HepG2 (cell line): ENCODE measurements around the gene FAM187B. TPM values are rescaled to one million over a fixed set of nuclear protein-coding genes. Genes with fewer than 3 reads are reported as not detected.

ENCODE experiments used
- ATAC-seq: fragments of 200-7000 bp; cut with Tn5 transposase; 3 replicates; pipeline ENCODE4 v1.9.1; 2020; ENCODE audit warnings: mild to moderate bottlenecking, moderate library complexity
- BruUV-seq: library from RNA; stranded (reverse); fragments of 400-500 nt; replicated peaks from 2 replicates; lab custom pipeline; 2021; lab: Mats Ljungman, UMichigan
- CTCF ChIA-PET: fragments of 300-600 bp; formaldehyde crosslinking; extraction: SDS; loops from one replicate; lab custom pipeline; 2021; ENCODE audit warnings: low total read pairs, inconsistent platforms, low intra/inter-chr PET ratio; lab: Yijun Ruan, JAX
- POLR2A ChIA-PET: fragments of 350-600 bp; sonication (Branson Sonifier 250); formaldehyde crosslinking; loops from one replicate; lab custom pipeline; 2020; ENCODE audit warnings: antibody characterized with exemption, inconsistent platforms; lab: Yijun Ruan, JAX
- DNase-seq: peaks from one replicate; pipeline ENCODE4 v3.0.0-alpha.2; 2015; ENCODE audit warnings: low spot score
- FAIRE-seq: peaks from 3 replicates; lab custom pipeline; 2011; peaks lifted over from hg19 to GRCh38; lab: Jason Lieb, UNC
- H2AFZ ChIP-seq: one replicate; pipeline ENCODE4 v1.6.1; 2011; ENCODE audit warnings: low read length, inconsistent platforms
- H3K27ac ChIP-seq: fragments of 300-600 bp; 3 replicates; pipeline ENCODE4 v1.8.0; 2011; ENCODE audit warnings: mixed run types, mild to moderate bottlenecking, mixed read lengths, low read length, inconsistent platforms; ENCODE audit not compliant: insufficient read depth; ENCODE audit errors: extremely low read length
- H3K27me3 ChIP-seq, 2 experiments: fragments of 200-600 bp in 1 of 2; 2 replicates in 1 of 2; 3 replicates in 1 of 2; pipeline versions ENCODE4 v1.6.0 to v1.8.0; 2011; ENCODE audit warnings: low read length in 2 of 2, mild to moderate bottlenecking in 2 of 2, moderate library complexity in 2 of 2, inconsistent platforms in 1 of 2; ENCODE audit not compliant: insufficient read depth in 2 of 2, control insufficient read depth in 1 of 2
- H3K36me3 ChIP-seq, 2 experiments: fragments of 200-600 bp in 1 of 2; replicated peaks in 1 of 2; 2 replicates in 1 of 2; 3 replicates in 1 of 2; pipeline versions ENCODE4 v1.5.1 to v1.8.0; 2011; ENCODE audit warnings: low read length in 2 of 2, inconsistent platforms in 1 of 2; ENCODE audit not compliant: insufficient read depth in 2 of 2, control insufficient read depth in 1 of 2
- H3K4me1 ChIP-seq: 2 replicates; pipeline ENCODE4 v1.5.1; 2012; ENCODE audit warnings: low read length, inconsistent platforms; ENCODE audit not compliant: insufficient read depth
- H3K4me2 ChIP-seq: 2 replicates; pipeline ENCODE4 v1.6.0; 2011; ENCODE audit warnings: low read depth, low read length, inconsistent platforms
- H3K4me3 ChIP-seq, 3 experiments: fragments of 200-600 bp in 1 of 3; sonication (generic), shearing (Covaris generic) in 1 of 3; replicated peaks in 1 of 3; 2 replicates each; pipeline ENCODE4 v1.5.1; 2011 to 2016; ENCODE audit warnings: low read length in 3 of 3, inconsistent platforms in 2 of 3, low read depth in 2 of 3, mild to moderate bottlenecking in 2 of 3, control low read depth in 1 of 3, mixed read lengths in 1 of 3; ENCODE audit not compliant: insufficient read depth in 1 of 3
- H3K79me2 ChIP-seq: one replicate; pipeline ENCODE4 v1.6.1; 2011; ENCODE audit warnings: low read length, inconsistent platforms; ENCODE audit not compliant: insufficient read depth
- H3K9ac ChIP-seq: 2 replicates; pipeline ENCODE4 v1.6.0; 2011; ENCODE audit warnings: mild to moderate bottlenecking, low read depth, low read length, inconsistent platforms; ENCODE audit not compliant: insufficient read depth
- H3K9me3 ChIP-seq: 2 replicates; pipeline ENCODE4 v1.5.1; 2012; ENCODE audit warnings: mild to moderate bottlenecking, low read length
- H4K20me1 ChIP-seq: 2 replicates; pipeline ENCODE4 v1.6.0; 2011; ENCODE audit warnings: inconsistent platforms, mild to moderate bottlenecking, low read length, moderate library complexity; ENCODE audit not compliant: insufficient read depth
- ARID2 ChIP-seq: sonication (generic); formaldehyde crosslinking; IDR thresholded peaks from 2 replicates; pipeline ENCODE4 v1.8.1; 2022; ENCODE audit warnings: mild to moderate bottlenecking, missing genetic modification reagents, borderline replicate concordance
- HNF4G ChIP-seq, 2 experiments: sonication (generic) in 1 of 2; formaldehyde crosslinking in 1 of 2; IDR thresholded peaks; 2 replicates each; pipeline versions ENCODE4 v1.4.0 to v1.6.1; 2011 to 2020; ENCODE audit warnings: borderline replicate concordance in 2 of 2, low read depth in 2 of 2, mild to moderate bottlenecking in 2 of 2, low read length in 1 of 2, missing genetic modification reagents in 1 of 2, moderate library complexity in 1 of 2
- MAFF ChIP-seq: IDR thresholded peaks from 2 replicates; pipeline ENCODE4 v1.6.1; 2011; ENCODE audit warnings: low read depth, low read length, improper control_type of control experiment
- MAFG ChIP-seq: sonication (generic); formaldehyde crosslinking; IDR thresholded peaks from 2 replicates; pipeline ENCODE4 v1.5.1; 2020; ENCODE audit warnings: mild to moderate bottlenecking, missing genetic modification reagents
- NPAS2 ChIP-seq: sonication (generic); formaldehyde crosslinking; IDR thresholded peaks from 2 replicates; pipeline ENCODE4 v1.8.0; 2022; ENCODE audit warnings: mild to moderate bottlenecking, missing genetic modification reagents, borderline replicate concordance
- PRMT3 ChIP-seq: sonication (generic); formaldehyde crosslinking; IDR thresholded peaks from 2 replicates; pipeline ENCODE4 v1.8.1; 2022; ENCODE audit warnings: low read depth, mild to moderate bottlenecking, moderate library complexity, missing genetic modification reagents, borderline replicate concordance
- PRPF4 ChIP-seq: fragments of 200-400 bp; formaldehyde crosslinking; IDR thresholded peaks from 2 replicates; pipeline ENCODE4 v1.6.1; 2016; ENCODE audit warnings: low read length, low read depth; ENCODE audit not compliant: poor library complexity, severe bottlenecking
- REXO4 ChIP-seq: sonication (generic); formaldehyde crosslinking; IDR thresholded peaks from 2 replicates; pipeline ENCODE4 v1.8.0; 2022; ENCODE audit warnings: missing genetic modification reagents, mild to moderate bottlenecking, borderline replicate concordance
- TAF1 ChIP-seq: sonication (generic); formaldehyde crosslinking; IDR thresholded peaks from 2 replicates; pipeline ENCODE4 v1.4.0; 2020; ENCODE audit warnings: missing genetic modification reagents
- ZBTB34 ChIP-seq: sonication (generic); formaldehyde crosslinking; IDR thresholded peaks from 2 replicates; pipeline ENCODE4 v1.8.0; 2022; ENCODE audit warnings: mild to moderate bottlenecking, missing genetic modification reagents
- ZNF260 ChIP-seq: sonication (generic); formaldehyde crosslinking; IDR thresholded peaks from 2 replicates; pipeline ENCODE4 v1.4.0; 2020; ENCODE audit warnings: missing genetic modification reagents, low read depth, mild to moderate bottlenecking, borderline replicate concordance
- ZNF775 ChIP-seq: sonication (generic); formaldehyde crosslinking; IDR thresholded peaks from 2 replicates; pipeline ENCODE4 v1.4.0; 2020; ENCODE audit warnings: missing genetic modification reagents, mild to moderate bottlenecking, moderate library complexity, borderline replicate concordance
- ZNF784 ChIP-seq: sonication (generic); formaldehyde crosslinking; IDR thresholded peaks from 2 replicates; pipeline ENCODE4 v1.5.1; 2020; ENCODE audit warnings: missing genetic modification reagents, mild to moderate bottlenecking, borderline replicate concordance
- WGBS: methylation state at CpG from one replicate; pipeline ENCODE4 v1.1.6; 2017; ENCODE audit warnings: low lambda C conversion rate; 5-methylcytosine and 5-hydroxymethylcytosine counted together
- in situ Hi-C: cut with HindIII; loops from 2 replicates; pipeline ENCODE4 v1.10.0; 2017; ENCODE audit warnings: low pct_unique_long_range_greater_than_20kb; ENCODE audit not compliant: extremely low pct_ligation_motif_present
- intact Hi-C: fragments of 100-400 bp; cut with micrococcal nuclease; formaldehyde crosslinking; loops from one replicate; pipeline ENCODE4 v1.10.0; 2022; ENCODE audit not compliant: unreplicated experiment
- polyA plus RNA-seq, 8 experiments: library from polyadenylated mRNA; depleted of rRNA in 3 of 8; stranded (reverse) in 7 of 8; unstranded in 1 of 8; fragments of >200 nt; fragmentation: Illumina TruSeq in 4 of 8; extraction: Trizol in 4 of 8; gene quantifications; 2 replicates each; pipeline versions ENCODE4 v1.2.1 to v1.2.3, GENCODE V29; 2011 to 2016; ENCODE audit warnings: low read depth in 4 of 8, missing spikeins in 1 of 8, mixed read lengths in 1 of 8; ENCODE audit not compliant: insufficient read depth in 1 of 8
- total RNA-seq, 5 experiments: library from RNA; depleted of rRNA; stranded (reverse); fragments of >200 nt; fragmentation: Illumina TruSeq; extraction: Trizol; gene quantifications; 2 replicates each; pipeline ENCODE4 v1.2.3, GENCODE V29; 2016; ENCODE audit warnings: low read depth in 1 of 5
- TF ChIP-seq, protein P1 (sequence below): sonication (generic); formaldehyde crosslinking; conservative IDR thresholded peaks from 2 replicates; pipeline ENCODE4 v1.8.0; 2022; ENCODE audit warnings: low read depth, missing genetic modification reagents
- TF ChIP-seq, protein P2 (sequence below): sonication (generic); formaldehyde crosslinking; IDR thresholded peaks from 2 replicates; pipeline ENCODE4 v1.9.0; 2021; ENCODE audit warnings: missing genetic modification reagents, mild to moderate bottlenecking, borderline replicate concordance
- TF ChIP-seq, protein P3 (sequence below): sonication (generic); formaldehyde crosslinking; IDR thresholded peaks from 2 replicates; pipeline ENCODE4 v1.8.0; 2023; ENCODE audit warnings: mild to moderate bottlenecking, missing genetic modification reagents

Gene FAM187B
- total and polyA plus RNA-seq, 2 of the 13 experiments (the other 11 are each of a cell fraction or from before 2014, with no cell fraction given), result not detected

DNA sequence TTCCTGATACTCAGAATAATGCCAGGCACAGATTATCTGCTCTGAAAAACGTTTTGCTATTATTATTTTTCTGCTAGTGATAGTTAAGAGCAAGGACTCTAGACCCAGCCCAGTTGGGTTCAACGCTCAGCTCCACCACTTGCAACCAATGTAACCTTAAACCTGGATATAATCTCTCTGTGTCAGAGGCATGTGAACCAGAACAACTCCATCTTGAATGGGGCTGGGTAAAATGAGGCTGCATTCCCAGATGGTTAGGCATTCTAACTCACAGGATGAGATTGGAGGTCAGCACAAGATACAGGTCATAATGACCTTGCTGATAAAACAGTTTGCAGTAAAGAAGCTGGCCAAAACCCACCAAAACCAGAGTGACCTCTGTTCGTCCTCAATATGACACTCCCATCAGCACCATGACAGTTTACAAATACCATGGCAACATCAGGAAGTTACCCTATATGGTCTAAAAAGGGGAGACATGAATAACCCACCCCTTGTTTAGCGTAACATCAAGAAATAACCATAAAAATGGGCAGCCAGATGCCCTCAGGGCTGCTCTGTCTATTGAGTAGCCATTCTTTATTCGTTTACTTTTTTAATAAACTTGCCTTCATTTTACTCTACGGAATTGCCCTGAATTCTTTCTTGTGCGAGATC is 13.6 kb downstream of the FAM187B start:
- 29% methylated on average over 7 of the region's 7 CpGs for WGBS
- H3K27me3 ChIP-seq, result no peaks in the 10 kb centered on the region
- no peak overlapping the region for H3K4me3 ChIP-seq
- no peak overlapping the region for H3K27ac ChIP-seq
- DNase-seq, result no peak
- no peaks in the 10 kb centered on the region for H3K9me3 ChIP-seq
- no peaks in the 10 kb centered on the region for H3K36me3 ChIP-seq
- intact Hi-C loops (no loop called here), in situ Hi-C loops (no loop called here)
- CTCF ChIA-PET, result no interaction called here
- no peaks in the 10 kb centered on the region for H3K79me2 ChIP-seq
- H3K4me2 ChIP-seq, result no peak overlapping the region
- no peak overlapping the region for H2AFZ ChIP-seq
- BruUV-seq, result no TSS peak
- no peak for TF ChIP-seq ARID2 (CRISPR knock-in tag)
- TF ChIP-seq, protein P1, sequence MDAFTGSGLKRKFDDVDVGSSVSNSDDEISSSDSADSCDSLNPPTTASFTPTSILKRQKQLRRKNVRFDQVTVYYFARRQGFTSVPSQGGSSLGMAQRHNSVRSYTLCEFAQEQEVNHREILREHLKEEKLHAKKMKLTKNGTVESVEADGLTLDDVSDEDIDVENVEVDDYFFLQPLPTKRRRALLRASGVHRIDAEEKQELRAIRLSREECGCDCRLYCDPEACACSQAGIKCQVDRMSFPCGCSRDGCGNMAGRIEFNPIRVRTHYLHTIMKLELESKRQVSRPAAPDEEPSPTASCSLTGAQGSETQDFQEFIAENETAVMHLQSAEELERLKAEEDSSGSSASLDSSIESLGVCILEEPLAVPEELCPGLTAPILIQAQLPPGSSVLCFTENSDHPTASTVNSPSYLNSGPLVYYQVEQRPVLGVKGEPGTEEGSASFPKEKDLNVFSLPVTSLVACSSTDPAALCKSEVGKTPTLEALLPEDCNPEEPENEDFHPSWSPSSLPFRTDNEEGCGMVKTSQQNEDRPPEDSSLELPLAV (CRISPR knock-in tag), result no peak
- no peak for TF ChIP-seq ZNF775 (CRISPR knock-in tag)
- TF ChIP-seq, protein P2, sequence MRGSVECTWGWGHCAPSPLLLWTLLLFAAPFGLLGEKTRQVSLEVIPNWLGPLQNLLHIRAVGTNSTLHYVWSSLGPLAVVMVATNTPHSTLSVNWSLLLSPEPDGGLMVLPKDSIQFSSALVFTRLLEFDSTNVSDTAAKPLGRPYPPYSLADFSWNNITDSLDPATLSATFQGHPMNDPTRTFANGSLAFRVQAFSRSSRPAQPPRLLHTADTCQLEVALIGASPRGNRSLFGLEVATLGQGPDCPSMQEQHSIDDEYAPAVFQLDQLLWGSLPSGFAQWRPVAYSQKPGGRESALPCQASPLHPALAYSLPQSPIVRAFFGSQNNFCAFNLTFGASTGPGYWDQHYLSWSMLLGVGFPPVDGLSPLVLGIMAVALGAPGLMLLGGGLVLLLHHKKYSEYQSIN (CRISPR knock-in tag), result no peak
- no peak for TF ChIP-seq ZBTB34 (CRISPR knock-in tag)
- TF ChIP-seq HNF4G (IDR thresholded peaks at IDR 0.05; ENCODE audit: borderline replicate concordance, low read depth, low read length), result no peak
- no peak for TF ChIP-seq HNF4G (CRISPR knock-in tag; IDR thresholded peaks at IDR 0.05; ENCODE audit: borderline replicate concordance, low read depth)
- TF ChIP-seq MAFF, result no peak
- TF ChIP-seq NPAS2 (CRISPR knock-in tag), result no peak
- TF ChIP-seq REXO4 (CRISPR knock-in tag), result no peak
- TF ChIP-seq ZNF260, result no peak
- TF ChIP-seq ZNF784, result no peak
- no peak for TF ChIP-seq PRPF4
- TF ChIP-seq TAF1 (CRISPR knock-in tag), result no peak
- TF ChIP-seq, protein P3, sequence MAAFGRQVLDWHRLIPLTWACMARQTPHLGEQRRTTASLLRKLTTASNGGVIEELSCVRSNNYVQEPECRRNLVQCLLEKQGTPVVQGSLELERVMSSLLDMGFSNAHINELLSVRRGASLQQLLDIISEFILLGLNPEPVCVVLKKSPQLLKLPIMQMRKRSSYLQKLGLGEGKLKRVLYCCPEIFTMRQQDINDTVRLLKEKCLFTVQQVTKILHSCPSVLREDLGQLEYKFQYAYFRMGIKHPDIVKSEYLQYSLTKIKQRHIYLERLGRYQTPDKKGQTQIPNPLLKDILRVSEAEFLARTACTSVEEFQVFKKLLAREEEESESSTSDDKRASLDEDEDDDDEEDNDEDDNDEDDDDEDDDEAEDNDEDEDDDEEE (CRISPR knock-in tag), result no peak
- no peak for TF ChIP-seq PRMT3 (CRISPR knock-in tag)
- no peak for TF ChIP-seq MAFG (CRISPR knock-in tag)
- H3K9ac ChIP-seq, result no peak overlapping the region
- no peaks in the 10 kb centered on the region for H4K20me1 ChIP-seq
- H3K4me1 ChIP-seq, result peaks cover 30% of the 10 kb centered on the region
- POLR2A ChIA-PET, result no interaction called here
- FAIRE-seq, result no peak
- no peak for ATAC-seq
